Mucosa of rectum (tissue), 2 donors: ENCODE results near the gene PAX5.
"Not testable (repeated sequence)": the region's sequence is repeated elsewhere in the genome, so short reads cannot be mapped to it uniquely, and the experiment has no call there.

ENCODE experiments used
- H3K27ac ChIP-seq, 2 donors: one replicate each; pipeline ENCODE4 v1.7.0; 2013; ENCODE audit warnings: inconsistent platforms in 2 of 2, low read depth in 2 of 2, low read length in 2 of 2
- H3K27me3 ChIP-seq, 2 donors: one replicate each; pipeline ENCODE4 v1.7.0; 2013; ENCODE audit warnings: low read length in 2 of 2; ENCODE audit not compliant: control insufficient read depth in 2 of 2, insufficient read depth in 2 of 2
- H3K36me3 ChIP-seq, 2 donors: one replicate each; pipeline ENCODE4 v1.7.0; 2013; ENCODE audit warnings: low read length in 2 of 2; ENCODE audit not compliant: control insufficient read depth in 2 of 2, insufficient read depth in 2 of 2
- H3K4me1 ChIP-seq, 2 donors: one replicate each; pipeline ENCODE4 v1.7.0; 2013; ENCODE audit warnings: low read length in 2 of 2, mild to moderate bottlenecking in 1 of 2; ENCODE audit not compliant: control insufficient read depth in 2 of 2, insufficient read depth in 2 of 2
- H3K4me3 ChIP-seq, 2 donors: one replicate each; pipeline ENCODE4 v1.7.0; 2013; ENCODE audit warnings: low read length in 2 of 2
- H3K9ac ChIP-seq, 2 donors: one replicate each; pipeline ENCODE4 v1.7.0; 2013; ENCODE audit warnings: low read length in 2 of 2, low read depth in 1 of 2, mild to moderate bottlenecking in 1 of 2
- H3K9me3 ChIP-seq, 2 donors: one replicate each; pipeline ENCODE4 v1.7.0; 2013; ENCODE audit warnings: low read length in 2 of 2; ENCODE audit not compliant: control insufficient read depth in 2 of 2
- donor health status: healthy.
- donor health status: Normal muscosa, but diverticular disease.

PAX5 gene

GRCh38 chr9:37033682-37034304 is at the start of gene PAX5:
TSS of gene PAX5 (minus strand) at chr9:37034268. CDS start at chr9:37034031, 237 bp downstream.
- Histone ChIP-seq H3K27me3 (peaks cover 91 to 94% of the 10 kb centered on the region in 2 donors), H3K9me3 (no peaks in the 10 kb centered on the region), H3K27ac (peak within 1 kb of the TSS in 1 of 2 donors; percentile 68), H3K4me1 (peaks cover 15 to 33% of the 10 kb centered on the region in 2 donors), H3K36me3 (no peaks in the 10 kb centered on the region), H3K4me3 (peak within 1 kb of the TSS; percentile 3 to 50), H3K9ac (no peak within 1 kb of the TSS)

- H3K27me3 ChIP-seq = no peaks in the 10 kb centered on the region
- H3K36me3 ChIP-seq = peaks cover 11 to 18% of the 10 kb centered on the region in 2 donors
- no peak overlapping the region for H3K9ac ChIP-seq
- H3K9me3 ChIP-seq = no peaks in the 10 kb centered on the region
- H3K27ac ChIP-seq = no peak overlapping the region
- no peak overlapping the region for H3K4me3 ChIP-seq
- H3K4me1 ChIP-seq = peaks cover 3 to 7% of the 10 kb centered on the region in 2 donors
These were observed 49.6 kb upstream of the PAX5 start for GRCh38 chr9:37083654-37084053.

- Histone ChIP-seq H3K4me1 (peaks cover 3 to 7% of the 10 kb centered on the region in 2 donors), H3K27me3 (no peaks in the 10 kb centered on the region), H3K27ac (no peak overlapping the region), H3K9me3 (no peaks in the 10 kb centered on the region), H3K9ac (no peak overlapping the region), H3K4me3 (no peak overlapping the region), H3K36me3 (peaks cover 8 to 10% of the 10 kb centered on the region in 2 donors)
These were observed 48.2 kb upstream of the PAX5 start for GRCh38 chr9:37082214-37082765.

GRCh38 chr9:37081507-37081906 is 47.4 kb upstream of the PAX5 start:
- not testable (repeated sequence) for H3K9ac ChIP-seq, H3K36me3 ChIP-seq, H3K9me3 ChIP-seq, H3K27ac ChIP-seq, H3K27me3 ChIP-seq, H3K4me3 ChIP-seq, H3K4me1 ChIP-seq

- H3K9me3 ChIP-seq, H3K27me3 ChIP-seq, H3K4me1 ChIP-seq, H3K36me3 ChIP-seq: not testable (repeated sequence)
- peak overlapping the region; percentile 88 to 89 for H3K27ac ChIP-seq
- H3K9ac ChIP-seq = peak overlapping the region; percentile 93 to 99
- peak overlapping the region; percentile 95 to 98 for H3K4me3 ChIP-seq
These were observed 46.1 kb upstream of the PAX5 start for GRCh38 chr9:37080165-37080628.

- peak overlapping the region; percentile 95 to 98 for H3K4me3 ChIP-seq
These were observed 45.5 kb upstream of the PAX5 start for GRCh38 chr9:37079370-37080164.

GRCh38 chr9:37074790-37075189 is 40.7 kb upstream of the PAX5 start:
- not testable (repeated sequence) for H3K36me3 ChIP-seq, H3K4me1 ChIP-seq, H3K27me3 ChIP-seq, H3K9me3 ChIP-seq, H3K27ac ChIP-seq, H3K4me3 ChIP-seq
- peak overlapping the region in 1 of 2 donors; percentile 24 for H3K9ac ChIP-seq

More at GRCh38 chr9:37079370-37080164, 45.5 kb upstream of the PAX5 start:
- Histone ChIP-seq H3K4me1 (peaks cover 3 to 7% of the 10 kb centered on the region in 2 donors), H3K27ac (peak overlapping the region; percentile 88 to 89), H3K9me3 (no peaks in the 10 kb centered on the region), H3K36me3 (no peaks in the 10 kb centered on the region), H3K27me3 (no peaks in the 10 kb centered on the region), H3K9ac (peak overlapping the region; percentile 93 to 99)

GRCh38 chr9:37066139-37066725 is 32.2 kb upstream of the PAX5 start:
- Histone ChIP-seq H3K4me3 (no peak overlapping the region), H3K9ac (no peak overlapping the region), H3K4me1 (no peaks in the 10 kb centered on the region), H3K27me3 (peaks cover 4 to 10% of the 10 kb centered on the region in 2 donors), H3K27ac (no peak overlapping the region), H3K9me3 (no peaks in the 10 kb centered on the region), H3K36me3 (no peaks in the 10 kb centered on the region)

GRCh38 chr9:37062336-37062735 is 28.3 kb upstream of the PAX5 start:
- peaks cover 4 to 10% of the 10 kb centered on the region in 2 donors for H3K27me3 ChIP-seq

GRCh38 chr9:37061768-37062167 is 27.7 kb upstream of the PAX5 start:
- Histone ChIP-seq H3K27me3 (peaks cover 4 to 10% of the 10 kb centered on the region in 2 donors), H3K36me3 (no peaks in the 10 kb centered on the region), H3K4me3 (no peak overlapping the region), H3K27ac (no peak overlapping the region), H3K4me1 (no peaks in the 10 kb centered on the region), H3K9ac (no peak overlapping the region), H3K9me3 (no peaks in the 10 kb centered on the region)

More at GRCh38 chr9:37062336-37062735, 28.3 kb upstream of the PAX5 start:
- H3K9me3 ChIP-seq = no peaks in the 10 kb centered on the region
- no peaks in the 10 kb centered on the region for H3K36me3 ChIP-seq
- H3K9ac ChIP-seq = no peak overlapping the region
- H3K4me1 ChIP-seq = no peaks in the 10 kb centered on the region
- H3K27ac ChIP-seq = no peak overlapping the region
- no peak overlapping the region for H3K4me3 ChIP-seq
